CD14-positive monocyte (primary cell): Measurements from ENCODE around the gene PTF1A. TPM values are rescaled to one million over a fixed set of nuclear protein-coding genes. Genes with fewer than 3 reads are reported as not detected.

Experiments
- DNase-seq, 3 donors: peaks; one replicate each; pipeline ENCODE4 v3.0.0-alpha.2; 2011 to 2022
- H2AFZ ChIP-seq: 2 replicates; pipeline ENCODE4 v1.6.0; 2012; ENCODE audit warnings: mild to moderate bottlenecking, low read depth, low read length, inconsistent platforms; ENCODE audit not compliant: insufficient read depth, poor library complexity, severe bottlenecking
- H3K27ac ChIP-seq, 2 donors: 1 replicate in 1 of 2; 2 replicates in 1 of 2; pipeline ENCODE4 v1.5.1; 2012 to 2013; ENCODE audit warnings: low read length in 2 of 2, control low read depth in 1 of 2, inconsistent platforms in 1 of 2, low read depth in 1 of 2, mild to moderate bottlenecking in 1 of 2
- H3K27me3 ChIP-seq, 2 donors: one replicate each; pipeline versions ENCODE4 v1.6.0 to v1.6.1; 2011 to 2013; ENCODE audit warnings: low read length in 2 of 2; ENCODE audit not compliant: control insufficient read depth in 2 of 2, insufficient read depth in 2 of 2
- H3K36me3 ChIP-seq, 2 donors: replicated peaks in 1 of 2; 1 replicate in 1 of 2; 2 replicates in 1 of 2; pipeline versions ENCODE4 v1.5.1 to v1.6.1; 2012 to 2013; ENCODE audit warnings: low read length in 2 of 2, control low read depth in 1 of 2, inconsistent platforms in 1 of 2, mild to moderate bottlenecking in 1 of 2; ENCODE audit not compliant: insufficient read depth in 2 of 2, control insufficient read depth in 1 of 2
- H3K4me1 ChIP-seq, 2 donors: 1 replicate in 1 of 2; 2 replicates in 1 of 2; pipeline versions ENCODE4 v1.5.1 to v1.6.1; 2012 to 2013; ENCODE audit warnings: low read length in 2 of 2, control low read depth in 1 of 2, inconsistent platforms in 1 of 2, mild to moderate bottlenecking in 1 of 2, moderate library complexity in 1 of 2; ENCODE audit not compliant: insufficient read depth in 2 of 2, control insufficient read depth in 1 of 2
- H3K4me2 ChIP-seq: replicated peaks from 2 replicates; pipeline ENCODE3; 2012; ENCODE audit warnings: low read length, moderate library complexity, mild to moderate bottlenecking; ENCODE audit not compliant: poor library complexity, severe bottlenecking; ENCODE audit errors: extremely low read depth
- H3K4me3 ChIP-seq, 3 experiments: fragments of 200-600 bp in 1 of 3; sonication (generic) in 1 of 3; replicated peaks in 1 of 3; 1 replicate in 2 of 3; 2 replicates in 1 of 3; pipeline ENCODE4 v1.5.1; 2011 to 2013; ENCODE audit warnings: low read length in 3 of 3, mild to moderate bottlenecking in 3 of 3, control low read depth in 2 of 3, low read depth in 2 of 3, inconsistent platforms in 1 of 3, moderate library complexity in 1 of 3
- H3K79me2 ChIP-seq: 2 replicates; pipeline ENCODE4 v1.6.0; 2012; ENCODE audit warnings: mild to moderate bottlenecking, control low read depth, inconsistent platforms, low read length, moderate library complexity; ENCODE audit not compliant: insufficient read depth
- H3K9ac ChIP-seq: 2 replicates; pipeline ENCODE4 v1.6.0; 2017; ENCODE audit warnings: low read length, mild to moderate bottlenecking; ENCODE audit not compliant: insufficient read depth, poor library complexity, severe bottlenecking
- H3K9me3 ChIP-seq, 2 donors: replicated peaks in 1 of 2; 1 replicate in 1 of 2; 2 replicates in 1 of 2; pipeline versions ENCODE4 v1.5.1 to v1.6.1; 2012 to 2013; ENCODE audit warnings: low read length in 2 of 2, control low read depth in 1 of 2; ENCODE audit not compliant: control insufficient read depth in 1 of 2, insufficient read depth in 1 of 2
- H4K20me1 ChIP-seq: 2 replicates; pipeline ENCODE4 v1.6.0; 2012; ENCODE audit warnings: mild to moderate bottlenecking, low read length, control low read depth, moderate library complexity; ENCODE audit not compliant: insufficient read depth
- H3K27ac Mint-ChIP-seq, 7 donors: one replicate each; pipeline ENCODE4 v1.8.0; 2020; ENCODE audit warnings: mild to moderate bottlenecking in 7 of 7, mixed read lengths in 7 of 7, moderate library complexity in 6 of 7, inconsistent platforms in 2 of 7
- H3K27me3 Mint-ChIP-seq, 3 donors: one replicate each; pipeline ENCODE4 v1.8.0; 2021 to 2022; ENCODE audit warnings: low read depth in 3 of 3, mild to moderate bottlenecking in 3 of 3, mixed read lengths in 3 of 3, moderate library complexity in 3 of 3, inconsistent platforms in 1 of 3
- H3K36me3 Mint-ChIP-seq, 2 donors: one replicate each; pipeline ENCODE4 v1.8.0; 2020; ENCODE audit warnings: mixed read lengths in 2 of 2, inconsistent platforms in 1 of 2, mild to moderate bottlenecking in 1 of 2
- H3K4me1 Mint-ChIP-seq: one replicate; pipeline ENCODE4 v1.8.0; 2020; ENCODE audit warnings: mild to moderate bottlenecking, mixed read lengths
- H3K4me3 Mint-ChIP-seq, 2 donors: one replicate each; pipeline ENCODE4 v1.8.0; 2020; ENCODE audit warnings: mild to moderate bottlenecking in 2 of 2, mixed read lengths in 2 of 2, moderate library complexity in 1 of 2
- H3K9me3 Mint-ChIP-seq, 7 donors: one replicate each; pipeline ENCODE4 v1.8.0; 2020 to 2022; ENCODE audit warnings: mixed read lengths in 7 of 7, mild to moderate bottlenecking in 6 of 7, moderate library complexity in 6 of 7, inconsistent platforms in 2 of 7
- CTCF ChIP-seq: fragments of 200-600 bp; IDR thresholded peaks from one replicate; pipeline ENCODE4 v1.8.0; 2022; ENCODE audit warnings: antibody characterized with exemption, mild to moderate bottlenecking
- WGBS: methylation state at CpG from one replicate; pipeline ENCODE4 v1.1.5; 2013; ENCODE audit warnings: missing lambda C conversion rate; ENCODE audit not compliant: insufficient coverage; 5-methylcytosine and 5-hydroxymethylcytosine counted together
- intact Hi-C, 2 donors: fragments of 100-400 bp; cut with micrococcal nuclease; formaldehyde crosslinking; loops; one replicate each; pipeline versions ENCODE4 v1.15.0 to v1.15.1; 2023
- polyA plus RNA-seq, 3 donors: library from polyadenylated mRNA; depleted of rRNA in 1 of 3; unstranded in 2 of 3; stranded (reverse) in 1 of 3; fragments of 300-500 nt in 2 of 3; fragments of >200 nt in 1 of 3; fragmentation: Illumina TruSeq in 2 of 3; gene quantifications; 1 replicate in 2 of 3; 2 replicates in 1 of 3; pipeline ENCODE4 v1.2.3, GENCODE V29; 2012 to 2021

The PTF1A gene
- polyA plus RNA-seq, 3 donors, result not detected

DNA sequence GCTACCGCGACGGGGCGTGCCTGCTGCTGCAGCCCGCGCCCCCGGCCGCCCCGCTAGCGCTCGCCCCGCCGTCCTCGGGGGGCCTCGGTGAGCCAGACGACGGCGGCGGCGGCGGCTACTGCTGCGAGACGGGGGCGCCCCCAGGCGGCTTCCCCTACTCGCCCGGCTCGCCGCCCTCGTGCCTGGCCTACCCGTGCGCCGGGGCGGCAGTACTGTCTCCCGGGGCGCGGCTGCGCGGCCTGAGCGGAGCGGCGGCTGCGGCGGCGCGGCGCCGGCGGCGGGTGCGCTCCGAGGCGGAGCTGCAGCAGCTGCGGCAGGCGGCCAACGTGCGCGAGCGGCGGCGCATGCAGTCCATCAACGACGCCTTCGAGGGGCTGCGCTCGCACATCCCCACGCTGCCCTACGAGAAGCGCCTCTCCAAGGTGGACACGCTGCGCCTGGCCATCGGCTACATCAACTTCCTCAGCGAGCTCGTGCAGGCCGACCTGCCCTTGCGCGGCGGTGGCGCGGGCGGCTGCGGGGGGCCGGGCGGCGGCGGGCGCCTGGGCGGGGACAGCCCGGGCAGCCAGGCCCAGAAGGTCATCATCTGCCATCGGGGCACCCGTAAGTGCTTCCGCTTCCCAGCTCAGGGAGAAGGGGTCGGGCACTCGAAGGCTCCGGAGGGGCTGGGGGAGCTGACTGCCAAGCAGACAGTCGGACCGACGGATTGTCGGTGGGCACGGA, 761 bp downstream of the PTF1A start:
- Histone ChIP-seq H3K4me3 (no peak overlapping the region), H3K27ac (no peak overlapping the region), H3K4me1 (no peaks in the 10 kb centered on the region), H3K4me2 (no peak overlapping the region), H2AFZ (no peak overlapping the region), H3K79me2 (no peaks in the 10 kb centered on the region), H3K36me3 (no peaks in the 10 kb centered on the region), H3K9ac (no peak overlapping the region), H3K9me3 (peaks cover 0 to 28% of the 10 kb centered on the region in 2 donors), H3K27me3 (peaks cover 67 to 85% of the 10 kb centered on the region in 2 donors), H4K20me1 (no peaks in the 10 kb centered on the region)
- Mint-ChIP-seq H3K4me1 (peaks cover 1% of the 10 kb centered on the region), H3K9me3 (peaks cover 0 to 19% (median 2%) of the 10 kb centered on the region in 7 donors), H3K27ac (peak overlapping the region in 1 of 7 donors; percentile 30), H3K4me3 (peak overlapping the region in 1 of 2 donors; percentile 87), H3K36me3 (no peaks in the 10 kb centered on the region), H3K27me3 (peaks cover 81 to 94% (median 84%) of the 10 kb centered on the region in 3 donors)
- 2% methylated on average over 100 of the region's 100 CpGs for WGBS
- TF ChIP-seq CTCF, result no peak
- intact Hi-C loops, result no loop called here
- no peak for DNase-seq

- Histone ChIP-seq H2AFZ (no peak overlapping the region), H3K4me1 (no peaks in the 10 kb centered on the region), H3K4me3 (no peak overlapping the region), H3K27me3 (peaks cover 69 to 85% of the 10 kb centered on the region in 2 donors), H3K27ac (no peak overlapping the region), H3K9me3 (peaks cover 0 to 35% of the 10 kb centered on the region in 2 donors), H3K4me2 (no peak overlapping the region), H3K79me2 (no peaks in the 10 kb centered on the region), H4K20me1 (no peaks in the 10 kb centered on the region), H3K9ac (no peak overlapping the region), H3K36me3 (no peaks in the 10 kb centered on the region)
- Mint-ChIP-seq H3K9me3 (peaks cover 0 to 19% (median 2%) of the 10 kb centered on the region in 7 donors), H3K27me3 (peaks cover 82 to 95% (median 88%) of the 10 kb centered on the region in 3 donors), H3K4me1 (peaks cover 1% of the 10 kb centered on the region), H3K36me3 (no peaks in the 10 kb centered on the region), H3K27ac (no peak overlapping the region), H3K4me3 (peak overlapping the region in 1 of 2 donors; percentile 87)
- TF ChIP-seq CTCF, result no peak
- intact Hi-C loops, result no loop called here
- no peak for DNase-seq
- WGBS, result 8% methylated on average over 12 of the region's 19 CpGs
Measured at GRCh38 chr10:23193435-23194074, 1.4 kb downstream of the PTF1A start.
